ENCODE data around the gene DLL1. TPM values are rescaled to one million over a fixed set of nuclear protein-coding genes. Genes with fewer than 3 reads are reported as not detected.

The DLL1 gene
- total RNA-seq, 2 experiments from 2014 or later = not detected

- BruUV-seq (replicated peaks) = no TSS peak
- no peaks in the 10 kb centered on the region for H3K79me2 ChIP-seq (ENCODE audit: insufficient read depth, low read depth, low read length)
- H2AFZ ChIP-seq (ENCODE audit: low read length) = no peak overlapping the region
- ChIA-PET CTCF (ENCODE audit: unreplicated experiment) (no interaction called here), POLR2A (no interaction called here)
- TF ChIP-seq EZH2phosphoT487 (IDR thresholded peaks at IDR 0.05; ENCODE audit: borderline replicate concordance, low read depth, low read length) (no peak), CTCF (conservative IDR thresholded peaks at IDR 0.05; ENCODE audit: low read length) (no peak)
- H4K20me1 ChIP-seq (ENCODE audit: insufficient read depth, low read length) = no peaks in the 10 kb centered on the region
- H3K4me1 ChIP-seq (ENCODE audit: insufficient read depth, low read length, poor library complexity, severe bottlenecking) = peaks cover 7% of the 10 kb centered on the region
- intact Hi-C loops (cut with micrococcal nuclease; ENCODE audit: unreplicated experiment) = loop anchor here (10.0 kb wide), 1 partner anchor 503 kb away; no protein-coding TSS in a partner anchor
- no peak overlapping the region for H3K4me3 ChIP-seq (ENCODE audit: low read depth, low read length, poor library complexity, severe bottlenecking)
- H3K9me3 ChIP-seq (ENCODE audit: low read length) = peaks cover 10% of the 10 kb centered on the region; the same call in 1 of the 2 replicates
- H3K9me2 ChIP-seq (ENCODE audit: insufficient read depth, low read length) = no peaks in the 10 kb centered on the region
- no peak overlapping the region for H3K4me2 ChIP-seq (ENCODE audit: low read length)
- no peak overlapping the region for H3K27ac ChIP-seq (ENCODE audit: low read depth, low read length, poor library complexity, severe bottlenecking)
- DNase-seq (ENCODE audit: low spot score) = no peak
- H3K36me3 ChIP-seq (ENCODE audit: insufficient read depth, low read length) = no peaks in the 10 kb centered on the region
Measured at GRCh38 chr6:170297576-170298330, 6.9 kb upstream of the DLL1 start.

GRCh38 chr6:170296746-170297575, 6.1 kb upstream of the DLL1 start:
- Histone ChIP-seq H3K9me2 (ENCODE audit: insufficient read depth, low read length) (no peaks in the 10 kb centered on the region), H3K4me1 (ENCODE audit: insufficient read depth, low read length, poor library complexity, severe bottlenecking) (peaks cover 7% of the 10 kb centered on the region), H3K9me3 (ENCODE audit: low read length) (peaks cover 10% of the 10 kb centered on the region; the same call in 1 of the 2 replicates), H3K4me3 (ENCODE audit: low read depth, low read length, poor library complexity, severe bottlenecking) (no peak overlapping the region), H3K4me2 (ENCODE audit: low read length) (no peak overlapping the region), H3K27ac (ENCODE audit: low read depth, low read length, poor library complexity, severe bottlenecking) (no peak overlapping the region), H4K20me1 (ENCODE audit: insufficient read depth, low read length) (0 out of 2 replicates have a peak, but pooled peaks cover 5% of the 10 kb centered on the region), H2AFZ (ENCODE audit: low read length) (no peak overlapping the region), H3K36me3 (ENCODE audit: insufficient read depth, low read length) (no peaks in the 10 kb centered on the region), H3K79me2 (ENCODE audit: insufficient read depth, low read depth, low read length) (no peaks in the 10 kb centered on the region)
- no peak for DNase-seq (ENCODE audit: low spot score)
- intact Hi-C loops (cut with micrococcal nuclease; ENCODE audit: unreplicated experiment) = loop anchor here (10.0 kb wide), 1 partner anchor 502 kb away; no protein-coding TSS in a partner anchor
- POLR2A ChIA-PET = no interaction called here
- TF ChIP-seq EZH2phosphoT487 (IDR thresholded peaks at IDR 0.05; ENCODE audit: borderline replicate concordance, low read depth, low read length) (no peak; the same call in 1 of the 2 replicates), CTCF (conservative IDR thresholded peaks at IDR 0.05; ENCODE audit: low read length) (no peak)
- CTCF ChIA-PET (ENCODE audit: unreplicated experiment) = interaction anchor here (0.6 kb wide), 1 partner anchor 388 kb away, joined by 3 read pairs; no protein-coding TSS in a partner anchor
- no TSS peak for BruUV-seq (replicated peaks)

Measured in OCI-LY7 (cell line).